Breast epithelium (tissue), 4 donors: ENCODE data around the gene IQCB1. TPM values are rescaled to one million over a fixed set of nuclear protein-coding genes. Genes with fewer than 3 reads are reported as not detected.

Experiments used
- DNase-seq, 2 donors: peaks; one replicate each; pipeline ENCODE4 v3.0.0-alpha.2; 2019; ENCODE audit warnings: low spot score in 2 of 2
- H3K27ac ChIP-seq, 2 donors: fragments of 200-600 bp; sonication (generic) in 1 of 2; one replicate each; pipeline ENCODE4 v1.5.1; 2016 to 2019; ENCODE audit warnings: mild to moderate bottlenecking in 1 of 2
- H3K27me3 ChIP-seq, 2 donors: fragments of 200-600 bp; sonication (generic) in 1 of 2; one replicate each; pipeline versions ENCODE4 v1.5.1 to v1.6.0; 2017 to 2019; ENCODE audit warnings: control low read depth in 1 of 2, mild to moderate bottlenecking in 1 of 2
- H3K36me3 ChIP-seq: fragments of 200-600 bp; one replicate; pipeline ENCODE4 v1.5.1; 2019
- H3K4me1 ChIP-seq, 2 donors: fragments of 200-600 bp; sonication (generic); one replicate each; pipeline ENCODE4 v1.5.1; 2016 to 2019; ENCODE audit warnings: control low read depth in 1 of 2
- H3K4me3 ChIP-seq, 3 donors: fragments of 200-600 bp; sonication (generic); 1 replicate in 2 of 3; 2 replicates in 1 of 3; pipeline ENCODE4 v1.5.1; 2016 to 2019; ENCODE audit warnings: mild to moderate bottlenecking in 3 of 3, moderate library complexity in 2 of 3
- H3K9me3 ChIP-seq, 2 donors: fragments of 200-600 bp; sonication (generic) in 1 of 2; one replicate each; pipeline ENCODE4 v1.5.1; 2016 to 2019; ENCODE audit warnings: control low read depth in 1 of 2
- CTCF ChIP-seq, 3 donors: fragments of 450-650 bp; IDR thresholded peaks; one replicate each; pipeline ENCODE4 v1.5.1; 2016 to 2017; ENCODE audit warnings: antibody characterized with exemption in 3 of 3, mild to moderate bottlenecking in 3 of 3, moderate library complexity in 3 of 3
- POLR2A ChIP-seq: fragments of 450-650 bp; IDR thresholded peaks from one replicate; pipeline ENCODE4 v1.6.1; 2016; ENCODE audit warnings: antibody characterized with exemption, mild to moderate bottlenecking, moderate library complexity
- POLR2AphosphoS5 ChIP-seq, 3 donors: sonication (generic); formaldehyde crosslinking; IDR thresholded peaks; one replicate each; pipeline ENCODE4 v1.6.1; 2017; ENCODE audit warnings: antibody characterized with exemption in 3 of 3
- intact Hi-C: fragments of 100-400 bp; cut with DNase I; formaldehyde crosslinking; loops from one replicate; pipeline ENCODE4 v1.15.1; 2023; ENCODE audit warnings: low total_unique reads
- total RNA-seq, 3 donors: library from RNA; depleted of rRNA; stranded (reverse); fragments of >200 nt; gene quantifications; one replicate each; pipeline ENCODE4 v1.1.0, GENCODE V29; 2016

Gene IQCB1
- total RNA-seq, 3 donors from 2014 or later: 17.9 to 54.6 (median 28.8) TPM

- Histone ChIP-seq H3K9me3 (peaks cover 0 to 5% of the 10 kb centered on the region in 2 donors), H3K36me3 (no peaks in the 10 kb centered on the region), H3K27ac (no peak overlapping the region), H3K4me1 (no peaks in the 10 kb centered on the region), H3K4me3 (no peak overlapping the region), H3K27me3 (no peaks in the 10 kb centered on the region)
- TF ChIP-seq CTCF (IDR thresholded peaks at IDR 0.05): no peak
- no peak for TF ChIP-seq POLR2AphosphoS5 (IDR thresholded peaks at IDR 0.05)
- no peak for TF ChIP-seq POLR2A
- intact Hi-C loops: no loop called here
- DNase-seq: no peak
Observed at GRCh38 chr3:121737644-121738043, 97.2 kb downstream of the IQCB1 start.

DNA sequence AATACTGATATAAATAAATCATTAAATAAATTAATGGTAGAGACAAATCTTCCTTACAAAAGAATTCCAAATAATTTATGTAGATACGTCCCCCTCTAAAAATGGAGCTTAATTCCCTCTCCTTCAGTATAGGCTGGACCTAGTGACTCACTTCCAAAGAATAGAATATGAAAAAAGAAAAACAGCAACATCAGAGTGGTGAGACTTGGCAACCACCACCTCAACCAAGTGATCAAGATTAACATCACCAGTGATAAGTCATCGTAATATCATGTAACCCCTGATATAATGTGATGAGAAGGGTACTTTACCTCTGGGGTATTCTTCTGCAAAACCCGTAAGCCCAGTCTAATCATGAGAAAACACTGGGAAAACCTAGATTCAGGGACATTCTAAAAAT lies 98.7 kb downstream of the IQCB1 start:
- Histone ChIP-seq H3K4me1 (no peaks in the 10 kb centered on the region), H3K27me3 (no peaks in the 10 kb centered on the region), H3K4me3 (no peak overlapping the region), H3K9me3 (no peaks in the 10 kb centered on the region), H3K36me3 (no peaks in the 10 kb centered on the region), H3K27ac (no peak overlapping the region)
- DNase-seq: no peak
- intact Hi-C loops: no loop called here
- TF ChIP-seq POLR2AphosphoS5 (IDR thresholded peaks at IDR 0.05) (no peak), POLR2A (no peak), CTCF (IDR thresholded peaks at IDR 0.05) (no peak)

GRCh38 chr3:121735047-121735696 lies 99.7 kb downstream of the IQCB1 start:
- Histone ChIP-seq H3K36me3 (no peaks in the 10 kb centered on the region), H3K4me1 (no peaks in the 10 kb centered on the region), H3K9me3 (no peaks in the 10 kb centered on the region), H3K4me3 (no peak overlapping the region), H3K27ac (no peak overlapping the region), H3K27me3 (no peaks in the 10 kb centered on the region)
- intact Hi-C loops: no loop called here
- TF ChIP-seq CTCF (IDR thresholded peaks at IDR 0.05) (no peak), POLR2A (no peak), POLR2AphosphoS5 (IDR thresholded peaks at IDR 0.05) (no peak)
- no peak for DNase-seq

DNA sequence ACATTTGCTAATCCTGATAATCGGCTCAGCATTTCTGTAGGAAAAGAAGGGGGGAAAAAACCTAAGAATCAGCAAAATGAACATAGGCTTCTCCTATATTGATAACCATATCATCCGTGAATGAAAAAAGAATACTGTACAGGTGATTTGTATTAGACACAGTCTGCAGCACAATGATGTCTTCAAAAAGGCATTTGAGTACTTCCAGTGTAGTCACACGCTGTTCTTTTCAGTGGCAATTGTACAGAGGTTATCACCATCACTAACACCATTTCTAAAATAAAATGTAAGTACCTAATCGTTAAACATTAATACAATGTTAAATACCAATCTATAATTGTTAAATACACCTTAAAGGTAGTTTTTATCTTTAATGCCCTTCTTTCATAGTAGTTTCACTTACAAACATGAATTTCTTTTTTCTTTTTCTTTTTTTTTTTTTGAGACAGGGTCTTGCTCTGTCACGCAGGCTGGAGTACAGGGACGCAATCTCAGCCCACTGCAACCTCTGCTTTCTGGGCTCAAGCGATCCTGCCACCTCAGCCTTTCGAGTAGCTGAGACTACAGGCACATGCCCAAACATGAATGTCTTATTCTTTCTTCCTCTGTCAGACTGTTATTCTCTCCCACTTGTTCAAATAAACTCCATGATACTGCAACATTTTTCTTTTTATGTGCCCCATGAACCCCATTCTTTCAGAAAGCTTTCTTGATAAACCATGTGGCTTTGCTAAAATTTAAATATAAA lies 103.7 kb downstream of the IQCB1 start:
- H3K4me1 ChIP-seq: no peaks in the 10 kb centered on the region
- H3K27ac ChIP-seq: no peak overlapping the region
- H3K4me3 ChIP-seq: no peak overlapping the region
- no peaks in the 10 kb centered on the region for H3K27me3 ChIP-seq
- DNase-seq: no peak
- TF ChIP-seq POLR2A (no peak), POLR2AphosphoS5 (IDR thresholded peaks at IDR 0.05) (no peak), CTCF (IDR thresholded peaks at IDR 0.05) (no peak)
- H3K9me3 ChIP-seq: no peaks in the 10 kb centered on the region
- intact Hi-C loops: no loop called here
- H3K36me3 ChIP-seq: no peaks in the 10 kb centered on the region

GRCh38 chr3:121724130-121724529 lies 110.7 kb downstream of the IQCB1 start:
- DNase-seq: no peak
- Histone ChIP-seq H3K4me1 (no peaks in the 10 kb centered on the region), H3K27ac (no peak overlapping the region), H3K9me3 (no peaks in the 10 kb centered on the region), H3K4me3 (no peak overlapping the region), H3K36me3 (peaks cover 10% of the 10 kb centered on the region), H3K27me3 (no peaks in the 10 kb centered on the region)
- intact Hi-C loops: no loop called here
- TF ChIP-seq CTCF (IDR thresholded peaks at IDR 0.05) (no peak), POLR2AphosphoS5 (IDR thresholded peaks at IDR 0.05) (no peak), POLR2A (no peak)
